Measurements from ENCODE around the gene PYGO2.
"Not testable (repeated sequence)": the region's sequence is repeated elsewhere in the genome, so short reads cannot be mapped to it uniquely, and the experiment has no call there.

Gene PYGO2

GRCh38 chr1:154993572-154994268, 32.1 kb upstream of the PYGO2 start, which contains the start of gene LENEP:
LENEP (plus strand) TSS chr1:154993586; CDS start chr1:154993608, 22 bp downstream.
- no peak within 1 kb of the TSS for H3K4me3 ChIP-seq (ENCODE audit: low read length)
- no peak for TF ChIP-seq CTCF (conservative IDR thresholded peaks at IDR 0.05; ENCODE audit: low read length)
- no peak for DNase-seq (ENCODE audit: low read depth)

- DNase-seq (ENCODE audit: low read depth): no peak
- no peak overlapping the region for H3K4me3 ChIP-seq (ENCODE audit: low read length)
- TF ChIP-seq CTCF (conservative IDR thresholded peaks at IDR 0.05; ENCODE audit: low read length): no peak; the same call in 1 of the 2 replicates
Observed at GRCh38 chr1:154992721-154993571, 31.4 kb upstream of the PYGO2 start.

- no peak overlapping the region for H3K4me3 ChIP-seq (ENCODE audit: low read length)
- no peak for TF ChIP-seq CTCF (conservative IDR thresholded peaks at IDR 0.05; ENCODE audit: low read length)
- DNase-seq (ENCODE audit: low read depth): no peak
Observed at GRCh38 chr1:154990276-154990675, 28.7 kb upstream of the PYGO2 start.

GRCh38 chr1:154989195-154989860, 27.7 kb upstream of the PYGO2 start:
- H3K4me3 ChIP-seq (ENCODE audit: low read length): no peak overlapping the region
- no peak for DNase-seq (ENCODE audit: low read depth)
- no peak for TF ChIP-seq CTCF (conservative IDR thresholded peaks at IDR 0.05; ENCODE audit: low read length)

DNA sequence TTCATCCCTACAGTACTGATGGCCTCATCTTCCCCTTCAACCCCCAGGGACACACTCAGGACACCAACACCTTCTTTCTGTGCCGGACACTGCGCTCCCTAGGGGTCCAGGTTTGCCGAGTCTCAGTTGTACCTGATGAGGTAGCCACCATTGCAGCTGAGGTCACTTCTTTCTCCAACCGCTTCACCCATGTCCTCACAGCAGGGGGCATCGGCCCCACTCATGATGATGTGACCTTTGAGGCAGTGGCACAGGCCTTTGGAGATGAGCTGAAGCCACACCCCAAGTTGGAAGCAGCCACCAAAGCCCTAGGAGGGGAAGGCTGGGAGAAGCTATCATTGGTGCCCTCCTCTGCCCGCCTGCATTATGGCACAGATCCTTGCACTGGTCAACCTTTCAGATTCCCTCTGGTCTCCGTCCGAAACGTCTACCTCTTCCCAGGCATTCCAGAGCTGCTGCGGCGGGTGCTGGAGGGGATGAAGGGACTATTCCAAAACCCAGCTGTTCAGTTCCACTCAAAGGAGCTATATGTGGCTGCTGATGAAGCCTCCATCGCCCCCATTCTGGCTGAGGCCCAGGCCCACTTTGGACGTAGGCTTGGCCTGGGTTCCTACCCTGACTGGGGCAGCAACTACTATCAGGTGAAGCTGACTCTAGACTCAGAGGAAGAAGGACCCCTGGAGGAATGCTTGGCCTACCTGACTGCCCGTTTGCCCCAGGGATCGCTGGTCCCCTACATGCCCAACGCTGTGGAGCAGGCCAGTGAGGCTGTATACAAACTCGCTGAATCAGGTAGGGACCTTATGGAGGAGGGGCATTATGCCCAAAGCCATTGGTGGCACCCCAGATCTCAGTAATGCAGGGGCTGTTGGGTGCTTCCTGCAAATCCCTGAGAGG, 26.7 kb upstream of the PYGO2 start:
- no peak for TF ChIP-seq CTCF (conservative IDR thresholded peaks at IDR 0.05; ENCODE audit: low read length)
- no peak overlapping the region for H3K4me3 ChIP-seq (ENCODE audit: low read length)
- DNase-seq (ENCODE audit: low read depth): no peak

DNA sequence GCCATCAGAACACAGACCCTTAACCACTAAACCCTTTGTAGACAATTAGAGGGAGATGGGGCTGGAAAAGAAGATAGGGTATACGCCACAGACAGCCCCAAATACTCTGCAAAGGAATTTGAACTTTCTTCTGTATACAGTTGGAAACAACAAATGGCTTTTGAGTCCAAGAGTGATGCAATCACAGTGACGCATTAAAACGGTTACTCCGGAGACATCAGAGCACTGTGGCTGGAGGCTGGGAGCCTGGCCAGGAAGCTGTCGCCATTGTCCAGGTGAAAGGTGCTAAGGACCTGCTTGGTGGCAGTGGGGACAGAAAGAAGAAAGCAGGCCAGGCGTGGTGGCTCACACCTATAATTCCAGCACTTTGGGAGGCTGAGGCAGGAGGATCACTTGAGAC, 25.7 kb upstream of the PYGO2 start:
- DNase-seq (ENCODE audit: low read depth): no peak
- no peak overlapping the region for H3K4me3 ChIP-seq (ENCODE audit: low read length)
- TF ChIP-seq CTCF (conservative IDR thresholded peaks at IDR 0.05; ENCODE audit: low read length): no peak

DNA sequence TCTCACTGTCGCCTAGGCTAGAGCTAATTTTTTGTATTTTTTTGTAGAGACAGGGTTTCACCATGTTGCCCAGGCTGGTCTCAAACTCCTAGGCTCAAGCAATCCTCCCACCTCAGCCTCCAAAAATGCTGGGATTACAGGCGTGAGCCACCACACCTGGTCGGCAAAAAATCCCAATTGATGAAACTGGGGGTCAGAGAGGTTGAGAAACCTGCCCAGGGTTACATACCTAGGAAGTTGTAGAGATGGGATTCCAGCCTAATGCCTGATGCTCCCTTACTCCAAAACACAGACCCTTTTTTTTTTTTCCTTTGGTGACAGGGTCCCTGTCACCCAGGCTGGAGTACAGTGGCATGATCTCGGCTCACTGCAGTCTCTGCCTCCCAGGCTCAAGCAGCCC, 25.2 kb upstream of the PYGO2 start:
- not testable (repeated sequence) for DNase-seq (ENCODE audit: low read depth); H3K4me3 ChIP-seq (ENCODE audit: low read length)

All from AG10803 (cell line).